Large intestine (tissue), 12 donors: ENCODE measurements around the gene GALNT16. TPM values are rescaled to one million over a fixed set of nuclear protein-coding genes. Genes with fewer than 3 reads are reported as not detected.
A peak's percentile ranks its signal among the peaks of the same experiment; 100 is the strongest.
"Not testable (repeated sequence)": the region's sequence is repeated elsewhere in the genome, so short reads cannot be mapped to it uniquely, and the experiment has no call there.

Experiments used
- DNase-seq, 2 donors: peaks; one replicate each; pipeline versions ENCODE4 v3.0.0 to v3.0.0-alpha.2; 2013
- H3K27ac ChIP-seq: one replicate; pipeline ENCODE4 v1.5.1; 2013; ENCODE audit warnings: low read length
- H3K27me3 ChIP-seq: 2 replicates; pipeline ENCODE4 v1.6.1; 2013; ENCODE audit warnings: low read length; ENCODE audit not compliant: control insufficient read depth, insufficient read depth
- H3K36me3 ChIP-seq: 2 replicates; pipeline ENCODE4 v1.6.1; 2013; ENCODE audit warnings: low read length; ENCODE audit not compliant: control insufficient read depth, insufficient read depth
- H3K4me1 ChIP-seq: one replicate; pipeline ENCODE4 v1.6.1; 2013; ENCODE audit warnings: low read length; ENCODE audit not compliant: control insufficient read depth, insufficient read depth
- H3K4me3 ChIP-seq: one replicate; pipeline ENCODE4 v1.5.1; 2013; ENCODE audit warnings: low read length
- H3K9me3 ChIP-seq: one replicate; pipeline ENCODE4 v1.6.1; 2013; ENCODE audit warnings: mild to moderate bottlenecking, low read depth, low read length, moderate library complexity; ENCODE audit not compliant: control insufficient read depth
- WGBS: methylation state at CpG from one replicate; pipeline ENCODE4 v1.1.5; 2013; ENCODE audit warnings: low lambda C conversion rate; ENCODE audit not compliant: insufficient coverage; 5-methylcytosine and 5-hydroxymethylcytosine counted together
- long read RNA-seq, 11 donors: transcript quantifications; one replicate each; lab custom pipeline, GENCODE V29; 2026
- polyA plus RNA-seq: library from polyadenylated mRNA; unstranded; fragments of 120-200 nt; gene quantifications from one replicate; pipeline ENCODE4 v1.2.1, GENCODE V29; 2013

Gene GALNT16
- polyA plus RNA-seq: 20.4 TPM
- long read RNA-seq, donor 1, partial matches to known transcripts: 0 of 3 reads
- long read RNA-seq, donor 1, other reads (novel, unspliced or antisense): 0 of 3 reads
- long read RNA-seq, donor 2, partial matches to known transcripts: 0 of 2 reads
- long read RNA-seq, donor 2, other reads (novel, unspliced or antisense): 0 of 2 reads
- long read RNA-seq, donor 3: 0 reads
- long read RNA-seq, donor 4: 0 reads
- long read RNA-seq, donor 5, full-length matches to known transcripts: 2 of 2 reads
- long read RNA-seq, donor 5, partial matches to known transcripts: 0 of 2 reads
- long read RNA-seq, donor 5, other reads (novel, unspliced or antisense): 0 of 2 reads
- long read RNA-seq, donor 6, full-length matches to known transcripts: 2 of 16 reads
- long read RNA-seq, donor 6, partial matches to known transcripts: 14 of 16 reads
- long read RNA-seq, donor 6, other reads (novel, unspliced or antisense): 0 of 16 reads
- long read RNA-seq, donor 7: 0 reads
- long read RNA-seq, donor 8, partial matches to known transcripts: 0 of 2 reads
- long read RNA-seq, donor 8, other reads (novel, unspliced or antisense): 0 of 2 reads
- long read RNA-seq, donor 9: 0 reads
- long read RNA-seq, donor 10, full-length matches to known transcripts: 2 of 2 reads
- long read RNA-seq, donor 10, partial matches to known transcripts: 0 of 2 reads
- long read RNA-seq, donor 10, other reads (novel, unspliced or antisense): 0 of 2 reads
- long read RNA-seq, donor 11, full-length matches to known transcripts: 2 of 2 reads
- long read RNA-seq, donor 11, partial matches to known transcripts: 0 of 2 reads
- long read RNA-seq, donor 11, other reads (novel, unspliced or antisense): 0 of 2 reads

- H3K4me1 ChIP-seq: peaks cover 25% of the 10 kb centered on the region
- peak in 1 of 2 donors; percentile 66 for DNase-seq
- H3K27ac ChIP-seq: peak within 1 kb of the TSS; percentile 95
- peak within 1 kb of the TSS; percentile 67 for H3K4me3 ChIP-seq
- H3K36me3 ChIP-seq: no peaks in the 10 kb centered on the region
- H3K27me3 ChIP-seq: peaks cover 23% of the 10 kb centered on the region
- no CpG with 5 or more reads among the region's 74 CpGs for WGBS
- no peaks in the 10 kb centered on the region for H3K9me3 ChIP-seq
Measured at GRCh38 chr14:69259527-69260189, at the start of gene GALNT16. TSS of gene GALNT16 (plus strand) at chr14:69260158. CDS start at chr14:69260291, 133 bp downstream.

GRCh38 chr14:69214393-69214792 is 45.6 kb upstream of the GALNT16 start:
- no peak for DNase-seq
- Histone ChIP-seq H3K36me3 (peaks cover 16% of the 10 kb centered on the region), H3K27me3 (no peaks in the 10 kb centered on the region), H3K4me1 (no peaks in the 10 kb centered on the region), H3K4me3 (no peak overlapping the region), H3K9me3 (no peaks in the 10 kb centered on the region), H3K27ac (no peak overlapping the region)
- 69% methylated on average over 2 of the region's 2 CpGs for WGBS

DNA sequence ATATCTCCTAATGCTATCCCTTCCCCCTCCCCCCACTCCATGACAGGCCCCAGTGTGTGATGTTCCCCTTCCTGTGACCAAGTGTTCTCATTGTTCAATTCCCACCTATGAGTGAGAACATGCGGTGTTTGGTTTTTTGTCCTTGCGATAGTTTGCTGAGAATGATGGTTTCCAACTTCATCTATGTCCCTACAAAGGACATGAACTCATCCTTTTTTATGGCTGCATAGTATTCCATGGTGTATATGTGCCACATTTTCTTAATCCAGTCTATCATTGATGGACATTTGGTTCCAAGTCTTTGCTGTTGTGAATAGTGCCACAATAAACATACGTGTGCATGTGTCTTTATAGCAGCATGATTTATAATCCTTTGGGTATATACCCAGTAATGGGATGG is 42.3 kb upstream of the GALNT16 start:
- not testable (repeated sequence) for H3K4me3 ChIP-seq

DNA sequence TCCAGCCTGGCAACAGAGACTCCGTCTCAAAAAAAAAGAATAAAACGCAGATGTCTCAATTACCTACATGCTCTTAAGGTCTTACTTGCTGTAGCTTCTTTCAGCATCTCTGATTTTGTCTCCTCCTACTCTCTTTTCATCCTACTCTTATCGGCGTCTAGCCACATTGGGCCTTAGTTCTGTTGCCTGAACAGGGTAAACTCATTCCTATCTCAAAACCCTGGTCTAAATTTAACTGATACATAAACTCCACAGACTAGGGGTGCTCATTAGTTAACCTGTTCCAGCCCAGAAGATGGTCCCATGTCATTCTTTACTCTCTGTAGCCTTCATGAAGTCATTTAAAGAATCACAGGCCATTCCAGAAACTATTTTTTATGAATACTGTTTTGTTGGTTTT is 35.0 kb upstream of the GALNT16 start:
- no peak overlapping the region for H3K4me3 ChIP-seq
- no peaks in the 10 kb centered on the region for H3K4me1 ChIP-seq
- WGBS: no CpG with 5 or more reads among the region's 4 CpGs

More for the DNA sequence above, 42.3 kb upstream of the GALNT16 start:
- H3K36me3 ChIP-seq, H3K27me3 ChIP-seq, DNase-seq, H3K9me3 ChIP-seq, H3K4me1 ChIP-seq, H3K27ac ChIP-seq: not testable (repeated sequence)
- WGBS: no CpG with 5 or more reads among the region's 3 CpGs

DNA sequence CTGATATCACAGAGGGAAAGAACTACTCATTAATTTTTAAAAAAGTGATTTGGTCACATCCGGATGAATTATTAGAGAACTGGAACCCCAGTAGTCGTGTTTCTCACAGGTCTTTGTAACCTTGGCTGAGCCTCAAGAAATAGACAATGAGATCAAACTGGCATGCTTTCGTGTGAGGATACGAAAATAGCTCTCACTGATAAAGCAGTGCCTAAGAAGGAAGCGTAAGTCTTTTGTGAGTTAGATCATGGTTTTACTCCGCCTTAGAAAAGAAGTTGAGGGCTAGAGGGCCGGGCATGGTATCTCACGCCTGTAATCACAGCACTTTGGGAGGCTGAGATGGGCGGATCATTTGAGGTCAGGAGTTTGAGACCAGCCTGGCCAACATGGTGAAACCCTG is 33.8 kb upstream of the GALNT16 start:
- DNase-seq: no peak
- WGBS: 90% methylated on average over 2 of the region's 9 CpGs

More for the DNA sequence above, 35.0 kb upstream of the GALNT16 start:
- Histone ChIP-seq H3K36me3 (peaks cover 25% of the 10 kb centered on the region), H3K27ac (no peak overlapping the region), H3K9me3 (no peaks in the 10 kb centered on the region), H3K27me3 (no peaks in the 10 kb centered on the region)
- DNase-seq: no peak

DNA sequence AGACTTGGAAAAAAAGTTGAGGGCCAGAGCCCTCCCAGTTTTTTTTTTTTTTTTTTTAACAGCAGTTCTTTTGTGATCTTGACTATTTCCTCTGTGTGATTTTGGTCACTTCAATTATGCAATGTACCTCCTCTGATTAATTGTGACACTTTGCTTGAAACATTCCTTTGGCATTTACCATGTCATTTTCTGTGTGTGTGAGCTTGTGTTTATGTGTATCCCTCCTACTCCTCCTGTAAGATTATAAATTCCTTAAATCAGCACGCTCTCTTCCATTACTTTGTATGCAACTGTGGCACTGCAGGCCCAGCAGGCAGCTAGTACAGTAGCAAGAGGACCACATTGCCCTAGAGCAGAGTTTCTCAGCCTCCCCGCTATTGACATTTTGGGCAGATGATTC is 33.2 kb upstream of the GALNT16 start:
- H3K27me3 ChIP-seq: no peaks in the 10 kb centered on the region
- H3K4me1 ChIP-seq: no peaks in the 10 kb centered on the region
- no peak overlapping the region for H3K27ac ChIP-seq
- H3K9me3 ChIP-seq: no peaks in the 10 kb centered on the region
- H3K36me3 ChIP-seq: peaks cover 30% of the 10 kb centered on the region
- H3K4me3 ChIP-seq: no peak overlapping the region
- no peak for DNase-seq
- no CpG with 5 or more reads among the region's 2 CpGs for WGBS

More for the DNA sequence above, 33.8 kb upstream of the GALNT16 start:
- no peak overlapping the region for H3K4me3 ChIP-seq
- peaks cover 30% of the 10 kb centered on the region for H3K36me3 ChIP-seq
- H3K4me1 ChIP-seq: no peaks in the 10 kb centered on the region
- H3K27me3 ChIP-seq: no peaks in the 10 kb centered on the region
- no peak overlapping the region for H3K27ac ChIP-seq
- no peaks in the 10 kb centered on the region for H3K9me3 ChIP-seq

DNA sequence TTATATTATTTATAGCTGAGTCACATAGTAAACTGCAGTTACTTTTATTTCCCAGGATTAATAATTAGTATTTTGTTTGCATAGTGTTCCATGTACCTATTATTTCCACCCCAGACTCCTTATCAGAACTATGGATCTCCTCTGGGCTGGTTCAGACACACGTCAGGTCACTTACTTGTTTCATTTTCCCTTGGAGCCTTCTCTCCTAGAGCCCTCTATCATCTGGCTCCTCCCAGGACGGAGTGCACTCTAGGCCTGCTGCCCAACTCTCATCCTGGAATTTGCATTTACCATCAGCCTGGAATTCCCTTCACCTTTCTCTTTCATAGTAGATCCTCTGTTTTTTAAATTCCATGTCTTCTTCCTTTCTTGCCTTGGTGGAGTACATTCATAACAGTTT is 28.5 kb upstream of the GALNT16 start:
- H3K36me3 ChIP-seq: peaks cover 47% of the 10 kb centered on the region
- no peak overlapping the region for H3K27ac ChIP-seq
- no peaks in the 10 kb centered on the region for H3K9me3 ChIP-seq
- peak; percentile 12 to 60 for DNase-seq
- H3K4me3 ChIP-seq: no peak overlapping the region
- WGBS: 14% methylated on average over 1 of the region's 2 CpGs
- H3K27me3 ChIP-seq: no peaks in the 10 kb centered on the region
- H3K4me1 ChIP-seq: no peaks in the 10 kb centered on the region

GRCh38 chr14:69232388-69232787 is 27.6 kb upstream of the GALNT16 start:
- H3K9me3 ChIP-seq: no peaks in the 10 kb centered on the region
- no peak overlapping the region for H3K4me3 ChIP-seq
- no peak for DNase-seq
- no peaks in the 10 kb centered on the region for H3K27me3 ChIP-seq
- H3K27ac ChIP-seq: no peak overlapping the region
- H3K36me3 ChIP-seq: peaks cover 56% of the 10 kb centered on the region
- WGBS: 92% methylated on average over 2 of the region's 3 CpGs
- no peaks in the 10 kb centered on the region for H3K4me1 ChIP-seq

- Histone ChIP-seq H3K27ac (no peak overlapping the region), H3K4me3 (no peak overlapping the region), H3K36me3 (peaks cover 64% of the 10 kb centered on the region), H3K27me3 (no peaks in the 10 kb centered on the region), H3K4me1 (no peaks in the 10 kb centered on the region), H3K9me3 (no peaks in the 10 kb centered on the region)
- no peak for DNase-seq
Measured at GRCh38 chr14:69234106-69234505, 25.9 kb upstream of the GALNT16 start.

DNA sequence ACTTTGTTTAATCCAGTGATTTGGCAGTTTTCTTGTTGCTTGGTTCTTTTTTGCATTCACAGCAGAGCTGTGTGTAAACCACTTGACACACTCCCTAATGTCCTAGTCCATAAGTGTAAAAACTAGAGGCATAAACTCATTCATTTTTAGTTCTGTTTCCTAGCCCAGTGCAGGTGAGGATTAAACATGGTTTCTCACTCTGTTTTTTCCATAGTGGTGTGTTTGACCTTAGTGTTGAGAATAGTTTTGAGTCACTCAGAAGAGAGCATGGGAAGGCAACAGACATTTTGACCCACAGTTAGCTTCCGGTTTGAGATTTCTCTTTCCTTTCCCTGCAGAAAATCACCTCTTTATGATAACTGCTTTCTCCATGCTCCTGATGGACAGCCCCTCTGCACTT is 24.2 kb upstream of the GALNT16 start:
- H3K4me1 ChIP-seq: no peaks in the 10 kb centered on the region
- WGBS: no CpG with 5 or more reads among the region's 1 CpG
- no peaks in the 10 kb centered on the region for H3K9me3 ChIP-seq
- DNase-seq: no peak
- H3K36me3 ChIP-seq: peaks cover 63% of the 10 kb centered on the region
- H3K27ac ChIP-seq: no peak overlapping the region
- H3K27me3 ChIP-seq: no peaks in the 10 kb centered on the region
- H3K4me3 ChIP-seq: no peak overlapping the region
